CD4-positive, alpha-beta T cell treated with Interleukin-4 for 4 hours (primary cell): ENCODE measurements around the gene TENM4.
"Not testable (repeated sequence)": the region's sequence is repeated elsewhere in the genome, so short reads cannot be mapped to it uniquely, and the experiment has no call there.

ENCODE experiments used
- DNase-seq: peaks from one replicate; pipeline ENCODE4 v3.0.0-alpha.2; 2020

Gene TENM4

GRCh38 chr11:78860720-78861422 lies 580.0 kb downstream of the TENM4 start:
- no peak for DNase-seq

GRCh38 chr11:78857688-78858087 lies 583.1 kb downstream of the TENM4 start:
- DNase-seq: no peak

- DNase-seq: no peak
These were observed 584.6 kb downstream of the TENM4 start for GRCh38 chr11:78856211-78856610.

DNA sequence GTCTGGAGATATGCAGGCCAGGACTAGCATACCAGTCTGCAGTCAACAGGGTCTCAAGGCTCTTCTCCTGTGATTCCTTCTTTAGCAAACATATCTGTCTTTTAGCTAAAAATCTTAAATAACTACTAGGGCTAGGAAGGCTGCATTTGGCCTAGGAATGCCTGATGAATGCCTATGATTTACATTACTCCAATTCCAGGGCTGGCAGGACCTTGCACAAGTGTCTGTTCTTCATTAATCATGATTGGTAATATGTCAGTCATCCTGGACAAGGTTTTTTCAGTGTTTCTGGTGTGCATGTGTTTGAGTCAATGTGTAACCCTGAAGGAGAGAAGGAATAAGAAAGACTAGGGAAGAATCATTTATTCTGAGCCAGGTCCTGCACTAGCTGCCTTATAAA lies 585.7 kb downstream of the TENM4 start:
- no peak for DNase-seq

- no peak for DNase-seq
These were observed 587.3 kb downstream of the TENM4 start for GRCh38 chr11:78853521-78853920.

DNA sequence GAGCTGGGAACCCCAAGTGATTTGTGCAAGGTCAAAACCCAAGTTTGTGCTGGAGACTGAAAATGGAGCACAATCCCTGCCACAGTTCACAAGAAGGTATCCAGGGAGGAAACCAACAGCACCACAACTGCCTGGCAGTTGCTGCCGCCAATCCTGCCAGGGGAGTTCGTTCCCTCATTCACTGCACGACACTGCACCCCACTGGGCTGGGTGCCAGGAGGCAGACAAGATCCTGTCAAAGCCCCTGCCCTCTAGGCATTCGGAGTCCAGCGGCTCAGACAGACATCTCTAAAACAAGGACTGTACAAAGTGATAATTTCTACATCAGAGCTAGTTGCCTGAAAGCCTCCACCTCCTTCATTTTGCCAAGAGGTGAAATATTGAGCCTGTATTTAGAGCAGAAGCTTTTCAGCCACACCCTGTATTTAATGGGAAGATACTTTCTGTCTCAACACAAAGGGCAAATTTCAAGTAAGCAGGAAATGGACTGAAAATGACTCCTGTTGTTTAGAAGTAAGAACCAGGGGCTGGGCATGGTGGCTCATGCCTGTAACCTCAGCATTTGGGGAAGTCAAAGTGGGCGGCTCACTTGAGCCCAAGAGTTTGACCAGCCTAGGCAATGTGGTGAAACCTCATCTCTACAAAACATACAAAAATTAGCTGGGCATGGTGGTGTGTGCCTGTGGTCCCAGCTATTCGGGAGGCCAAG lies 588.8 kb downstream of the TENM4 start:
- DNase-seq: no peak

DNA sequence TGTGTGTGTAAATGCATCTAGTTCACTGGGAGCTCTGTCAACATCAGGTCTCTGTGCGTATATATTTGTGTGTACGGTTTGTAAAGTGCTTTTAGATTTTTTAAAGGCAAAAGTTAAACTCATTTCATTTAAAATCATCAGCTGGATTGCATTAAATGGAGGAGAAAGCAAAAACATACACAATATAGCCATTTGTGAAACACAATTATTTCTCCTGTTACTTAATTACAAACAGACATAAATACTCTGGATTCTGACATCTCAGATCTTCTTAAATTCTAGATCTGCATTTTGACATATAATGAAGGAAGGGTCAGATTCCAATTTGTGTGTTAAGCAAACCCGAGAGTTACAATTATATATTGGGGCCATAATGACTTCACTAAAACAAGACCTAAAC lies 590.8 kb downstream of the TENM4 start:
- no peak for DNase-seq

GRCh38 chr11:78846269-78846668 lies 594.6 kb downstream of the TENM4 start:
- DNase-seq: no peak

GRCh38 chr11:78845496-78845895 lies 595.3 kb downstream of the TENM4 start:
- no peak for DNase-seq

GRCh38 chr11:78841456-78842060 lies 599.3 kb downstream of the TENM4 start:
- DNase-seq: no peak

- DNase-seq: no peak
These were observed 600.2 kb downstream of the TENM4 start for GRCh38 chr11:78840623-78841022.

GRCh38 chr11:78840200-78840599 lies 600.6 kb downstream of the TENM4 start:
- DNase-seq: no peak

DNA sequence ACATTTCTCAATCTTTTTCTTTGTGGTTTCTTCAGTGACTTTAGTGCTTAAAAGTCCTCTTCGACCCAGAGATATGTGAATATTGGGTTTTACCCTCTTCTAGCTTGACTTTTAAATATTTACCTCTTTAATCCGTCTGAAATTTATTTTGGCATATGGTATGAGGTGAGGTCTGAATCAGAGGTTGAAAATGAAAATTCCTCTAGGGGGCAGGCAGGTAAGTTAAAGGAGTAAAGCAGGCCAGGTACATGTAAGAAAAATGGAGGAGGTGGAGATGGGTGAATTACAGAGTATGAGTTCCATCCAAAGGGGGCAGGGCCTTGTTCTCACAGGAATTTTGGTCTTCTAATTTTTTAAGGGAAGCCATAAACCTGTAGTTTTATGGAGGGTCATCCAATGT lies 602.4 kb downstream of the TENM4 start:
- no peak for DNase-seq

DNA sequence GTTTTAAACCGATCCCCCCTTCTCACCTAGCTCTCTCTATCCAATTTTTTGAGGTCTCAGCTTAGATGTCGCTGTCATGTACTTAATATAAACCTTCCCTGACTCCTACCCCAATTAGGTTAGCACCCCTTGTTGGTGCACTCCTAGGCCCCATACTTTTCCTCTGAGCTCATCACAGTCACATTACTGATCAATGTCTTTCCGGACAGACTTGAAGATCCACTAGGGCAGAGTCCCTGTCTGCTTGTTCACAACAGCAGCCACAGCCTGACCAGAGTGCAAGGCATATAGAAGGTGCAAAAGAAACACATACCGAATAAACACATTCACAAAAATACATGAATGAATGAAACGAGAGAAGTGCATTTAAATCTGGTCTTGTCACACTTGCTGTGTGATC lies 605.2 kb downstream of the TENM4 start:
- no peak for DNase-seq

DNA sequence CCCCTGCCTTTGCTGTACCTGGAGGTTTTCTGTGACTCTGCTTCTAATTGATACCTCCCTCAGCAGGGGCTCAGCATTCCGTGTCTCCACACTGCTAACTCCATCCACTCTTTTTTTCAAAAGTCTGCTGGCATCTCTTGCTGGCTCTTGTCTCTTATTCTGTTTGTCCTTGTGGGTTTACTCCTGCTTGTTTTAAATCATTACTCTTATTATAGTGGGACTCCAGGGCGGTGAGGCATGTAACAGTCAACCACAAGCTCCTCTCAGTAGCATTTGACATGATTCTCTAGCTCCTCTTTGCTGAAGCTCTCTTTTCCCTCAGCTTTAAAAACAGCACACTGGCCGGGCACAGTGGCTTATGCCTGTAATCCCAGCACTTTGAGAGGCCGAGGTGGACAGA lies 605.9 kb downstream of the TENM4 start:
- DNase-seq: no peak

GRCh38 chr11:78833237-78833636 lies 607.6 kb downstream of the TENM4 start:
- DNase-seq: no peak

DNA sequence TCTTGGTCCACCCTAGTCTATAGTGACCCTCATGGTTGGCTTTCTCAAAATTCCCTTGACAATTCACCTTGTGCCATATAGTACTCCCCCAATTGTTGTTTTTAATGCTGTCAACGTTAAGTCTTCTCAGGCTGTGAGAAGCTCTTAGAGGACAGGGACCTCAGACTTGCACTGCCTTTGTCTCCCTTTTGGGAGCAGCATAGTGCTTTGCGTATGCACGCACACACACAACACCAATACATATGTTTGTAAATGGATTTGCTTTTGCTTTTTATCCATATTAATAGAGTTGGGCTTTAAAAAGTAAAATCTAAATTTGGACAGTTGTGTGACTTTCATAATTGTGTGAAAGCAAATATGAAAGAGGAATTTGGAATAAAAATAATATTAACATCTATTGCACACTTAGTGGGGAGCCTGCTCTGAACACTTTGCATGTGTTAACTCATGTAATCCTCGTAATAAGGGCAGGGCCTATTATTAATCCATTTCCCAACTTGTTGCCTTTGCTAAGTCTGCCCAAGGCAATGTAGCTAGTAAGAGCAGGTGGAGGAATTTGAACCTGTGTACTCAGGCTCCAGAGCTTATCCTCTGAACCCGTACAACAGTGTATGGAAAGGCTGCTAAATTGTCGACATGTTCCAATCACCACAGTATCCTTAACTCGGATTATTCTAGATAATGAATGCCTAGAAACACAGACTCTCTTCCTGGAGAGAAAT lies 608.4 kb downstream of the TENM4 start:
- DNase-seq: no peak

DNA sequence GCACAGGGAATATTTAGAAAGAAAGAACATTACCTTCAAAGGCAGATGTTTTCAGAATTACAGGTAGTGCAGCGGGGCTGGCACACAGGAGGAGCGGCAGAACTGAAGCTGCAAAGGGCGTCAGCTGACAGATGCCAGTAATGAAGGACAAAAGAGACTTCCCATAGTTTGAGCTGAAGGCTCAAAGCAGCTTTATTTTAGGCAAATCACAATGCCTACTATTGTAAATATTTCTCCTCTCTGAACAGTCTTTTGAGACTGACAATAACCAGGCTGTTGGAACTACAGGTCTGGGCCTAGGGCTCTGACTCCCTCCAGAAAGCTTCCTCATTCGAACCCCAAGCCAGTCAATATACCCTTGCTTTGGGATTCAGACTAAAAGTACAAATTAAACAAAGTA lies 609.3 kb downstream of the TENM4 start:
- no peak for DNase-seq

GRCh38 chr11:78830277-78830819 lies 610.5 kb downstream of the TENM4 start:
- no peak for DNase-seq

- no peak for DNase-seq
These were observed 611.7 kb downstream of the TENM4 start for GRCh38 chr11:78829146-78829545.

- DNase-seq: no peak
These were observed 612.2 kb downstream of the TENM4 start for GRCh38 chr11:78828676-78829075.

GRCh38 chr11:78827291-78827690 lies 613.5 kb downstream of the TENM4 start:
- not testable (repeated sequence) for DNase-seq

GRCh38 chr11:78825591-78826020 lies 615.2 kb downstream of the TENM4 start:
- no peak for DNase-seq
